HCT116 (cell line): ENCODE measurements around the gene ITIH1. TPM values are rescaled to one million over a fixed set of nuclear protein-coding genes. Genes with fewer than 3 reads are reported as not detected.

ENCODE experiments used
- ATAC-seq: fragments of 200-7000 bp; cut with Tn5 transposase; 2 replicates; pipeline ENCODE4 v1.9.1; 2020; ENCODE audit warnings: mild to moderate bottlenecking, moderate library complexity
- BruUV-seq: library from RNA; stranded (reverse); fragments of 400-500 nt; replicated peaks from 2 replicates; lab custom pipeline; 2021; lab: Mats Ljungman, UMichigan
- CTCF ChIA-PET: fragments of 300-600 bp; sonication (Branson Sonifier 250); formaldehyde crosslinking; loops from one replicate; lab custom pipeline; 2021; ENCODE audit warnings: antibody characterized with exemption; lab: Charles Lee
- POLR2A ChIA-PET: fragments of 300-600, 350-600 bp; sonication (Branson Sonifier 250); formaldehyde crosslinking; loops from one replicate; lab custom pipeline; 2021; ENCODE audit warnings: antibody characterized with exemption; lab: Charles Lee
- RAD21 ChIA-PET, 2 experiments: fragments of 300-600 bp; sonication (Branson Sonifier 250); formaldehyde crosslinking; loops; one replicate each; lab custom pipeline; 2023; ENCODE audit warnings: low total read pairs in 2 of 2; ENCODE audit not compliant: uncharacterized antibody in 2 of 2, unreplicated experiment in 2 of 2, low non-redundant PET in 1 of 2; lab: Charles Lee
- DNase-seq: peaks from one replicate; pipeline ENCODE4 v3.0.0-alpha.2; 2010; ENCODE audit warnings: low read depth, low spot score
- H2AFZ ChIP-seq: fragments of 200-600 bp; shearing (Covaris generic), sonication (generic); 2 replicates; pipeline ENCODE4 v1.6.1; 2017; ENCODE audit warnings: low read depth, mixed run types, mixed read lengths, antibody characterized with exemption, low read length; ENCODE audit not compliant: poor library complexity, severe bottlenecking
- H3K27ac ChIP-seq: 2 replicates; pipeline ENCODE4 v1.5.1; 2012; ENCODE audit warnings: low read depth, low read length
- H3K27me3 ChIP-seq: fragments of 200-600 bp; sonication (generic); 2 replicates; pipeline ENCODE4 v1.6.1; 2016; ENCODE audit warnings: mixed run types, low read length, mixed read lengths; ENCODE audit not compliant: insufficient read depth
- H3K36me3 ChIP-seq, 2 experiments: fragments of 200-500 bp in 1 of 2; fragments of 200-600 bp in 1 of 2; sonication (Bioruptor generic) in 1 of 2; sonication (generic) in 1 of 2; 2 replicates each; pipeline versions ENCODE4 v1.5.1 to v1.6.1; 2014 to 2016; ENCODE audit warnings: low read length in 2 of 2, inconsistent platforms in 1 of 2, mixed read lengths in 1 of 2, mixed run types in 1 of 2; ENCODE audit not compliant: insufficient read depth in 2 of 2, control insufficient read depth in 1 of 2
- H3K4me1 ChIP-seq, 2 experiments: fragments of 200-600 bp in 1 of 2; sonication (generic) in 1 of 2; 2 replicates each; pipeline versions ENCODE4 v1.5.1 to v1.6.1; 2012 to 2017; ENCODE audit warnings: low read length in 2 of 2, inconsistent platforms in 1 of 2, mild to moderate bottlenecking in 1 of 2, mixed read lengths in 1 of 2, mixed run types in 1 of 2, moderate library complexity in 1 of 2; ENCODE audit not compliant: insufficient read depth in 2 of 2, control insufficient read depth in 1 of 2
- H3K4me2 ChIP-seq: fragments of 200-600 bp; sonication (generic); 2 replicates; pipeline ENCODE4 v1.6.1; 2017; ENCODE audit warnings: mixed run types, low read length, mixed read lengths
- H3K4me3 ChIP-seq, 2 experiments: fragments of 200-600 bp in 1 of 2; sonication (generic) in 1 of 2; replicated peaks in 1 of 2; 2 replicates each; pipeline ENCODE4 v1.5.1; 2011 to 2016; ENCODE audit warnings: low read length in 2 of 2, control low read depth in 1 of 2, low read depth in 1 of 2, mild to moderate bottlenecking in 1 of 2, mixed read lengths in 1 of 2, mixed run types in 1 of 2
- H3K79me2 ChIP-seq: fragments of 200-600 bp; sonication (generic); 2 replicates; pipeline ENCODE4 v1.6.1; 2017; ENCODE audit warnings: mild to moderate bottlenecking, mixed run types, low read length, moderate library complexity, mixed read lengths; ENCODE audit not compliant: insufficient read depth
- H3K9ac ChIP-seq: fragments of 200-600 bp; sonication (generic); 2 replicates; pipeline ENCODE4 v1.6.1; 2016; ENCODE audit warnings: low read length, mixed read lengths
- H3K9me2 ChIP-seq: fragments of 200-600 bp; sonication (generic), shearing (Covaris generic); 2 replicates; pipeline ENCODE4 v1.6.1; 2017; ENCODE audit warnings: mixed run types, mild to moderate bottlenecking, moderate library complexity; ENCODE audit not compliant: insufficient read depth
- H3K9me3 ChIP-seq, 2 experiments: fragments of 200-500 bp in 1 of 2; fragments of 200-600 bp in 1 of 2; sonication (Bioruptor generic) in 1 of 2; sonication (generic) in 1 of 2; 2 replicates each; pipeline ENCODE4 v1.6.1; 2014 to 2017; ENCODE audit warnings: low read length in 2 of 2, mixed read lengths in 2 of 2, inconsistent platforms in 1 of 2, low read depth in 1 of 2, mild to moderate bottlenecking in 1 of 2, mixed run types in 1 of 2, moderate library complexity in 1 of 2; ENCODE audit not compliant: control insufficient read depth in 1 of 2, insufficient read depth in 1 of 2
- H4K20me1 ChIP-seq: fragments of 200-600 bp; sonication (generic), shearing (Covaris generic); 2 replicates; pipeline ENCODE4 v1.6.1; 2017; ENCODE audit warnings: mixed run types, mild to moderate bottlenecking, moderate library complexity; ENCODE audit not compliant: insufficient read depth
- CBX3 ChIP-seq: IDR thresholded peaks from 2 replicates; pipeline ENCODE4 v1.6.1; 2012; ENCODE audit warnings: low read depth
- CEBPB ChIP-seq: IDR thresholded peaks from 2 replicates; pipeline ENCODE4 v1.6.1; 2012; ENCODE audit warnings: low read depth
- EGR1 ChIP-seq: IDR thresholded peaks from 2 replicates; pipeline ENCODE4 v1.6.1; 2012; ENCODE audit warnings: low read depth
- EZH2phosphoT487 ChIP-seq: fragments of 200-600 bp; IDR thresholded peaks from 2 replicates; pipeline ENCODE4 v1.6.1; 2018; ENCODE audit warnings: antibody characterized with exemption, borderline replicate concordance
- FOSL1 ChIP-seq: IDR thresholded peaks from 2 replicates; pipeline ENCODE4 v1.6.1; 2012; ENCODE audit warnings: low read depth
- JUND ChIP-seq: IDR thresholded peaks from 2 replicates; pipeline ENCODE4 v1.6.1; 2012
- POLR2A ChIP-seq: IDR thresholded peaks from 2 replicates; pipeline ENCODE4 v1.7.0; 2011; ENCODE audit warnings: borderline replicate concordance; ENCODE audit not compliant: insufficient read depth, insufficient read length; ENCODE audit errors: extremely low read depth
- POLR2AphosphoS5 ChIP-seq: IDR thresholded peaks from 2 replicates; pipeline ENCODE4 v1.6.1; 2011; ENCODE audit warnings: mild to moderate bottlenecking, low read depth, low read length, moderate library complexity
- RAD21 ChIP-seq: IDR thresholded peaks from 2 replicates; pipeline ENCODE4 v1.6.1; 2012; ENCODE audit warnings: low read depth, mild to moderate bottlenecking
- SIN3A ChIP-seq: IDR thresholded peaks from 2 replicates; pipeline ENCODE4 v1.6.1; 2012; ENCODE audit warnings: low read depth
- TCF7L2 ChIP-seq: IDR thresholded peaks from 2 replicates; pipeline ENCODE4 v1.7.0; 2011; ENCODE audit warnings: borderline replicate concordance, inconsistent platforms; ENCODE audit not compliant: insufficient read depth, insufficient read length; ENCODE audit errors: extremely low read depth
- YY1 ChIP-seq: IDR thresholded peaks from 2 replicates; pipeline ENCODE4 v1.6.1; 2011; ENCODE audit warnings: low read length, low read depth, moderate library complexity, mild to moderate bottlenecking; ENCODE audit not compliant: insufficient replicate concordance; ENCODE audit errors: extremely low read depth
- intact Hi-C: fragments of 100-400 bp; cut with micrococcal nuclease; formaldehyde crosslinking; loops from 2 replicates; pipeline ENCODE4 v1.10.0; 2022
- total RNA-seq: library from RNA; stranded (reverse); gene quantifications from one replicate; pipeline ENCODE4 v1.2.1, GENCODE V29; 2021; ENCODE audit not compliant: unreplicated experiment
- TF ChIP-seq, protein P1 (sequence below), 3 experiments: fragments of 200-600 bp in 1 of 3; sonication (generic) in 1 of 3; IDR thresholded peaks in 2 of 3; conservative IDR thresholded peaks in 1 of 3; 2 replicates each; pipeline ENCODE4 v1.5.1; 2012 to 2017; ENCODE audit warnings: low read depth in 2 of 3, low read length in 2 of 3, antibody characterized with exemption in 1 of 3, borderline replicate concordance in 1 of 3, control low read depth in 1 of 3, mild to moderate bottlenecking in 1 of 3, mixed read lengths in 1 of 3, mixed run types in 1 of 3, moderate library complexity in 1 of 3; ENCODE audit not compliant: insufficient read depth in 1 of 3

The ITIH1 gene
- total RNA-seq, 1 experiment from 2014 or later, result 0.37 TPM

DNA sequence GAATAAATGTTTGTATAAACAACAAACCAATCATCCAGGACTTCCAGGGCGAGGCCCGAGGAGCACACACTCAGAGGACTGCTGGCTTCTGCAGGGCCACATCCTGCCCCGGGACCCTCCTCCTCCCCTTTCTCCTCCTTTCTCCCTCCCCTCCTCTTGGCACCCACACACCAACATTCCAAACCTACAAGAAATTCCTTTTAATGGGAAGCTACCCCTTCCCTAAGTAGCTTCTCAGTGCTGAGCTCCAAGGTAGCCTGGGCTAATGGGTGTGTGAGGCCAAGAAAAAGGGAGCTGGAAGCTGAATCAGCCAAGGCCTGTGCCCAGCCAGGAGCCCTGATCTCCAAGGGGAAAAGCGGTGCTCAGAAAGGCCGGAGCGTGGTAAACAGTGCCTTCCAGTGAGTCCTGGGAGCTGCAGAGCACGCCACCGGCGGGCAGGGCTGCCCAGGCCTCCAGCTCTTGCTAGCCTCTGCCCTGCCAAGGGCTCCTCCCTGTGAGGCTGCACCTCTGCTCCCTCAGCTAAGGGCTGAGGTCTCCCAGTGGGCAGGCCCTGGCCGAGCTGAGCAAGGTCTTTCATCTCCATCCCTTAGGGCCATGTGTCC, 21.1 kb downstream of the ITIH1 start:
- POLR2A ChIA-PET, result interaction anchor here (1.2 kb wide), 1 partner anchor 10 kb away, joined by 3 read pairs; no protein-coding TSS in a partner anchor
- BruUV-seq, result no TSS peak
- no peak overlapping the region for H3K9ac ChIP-seq

More for the DNA sequence above, 21.1 kb downstream of the ITIH1 start:
- Histone ChIP-seq H2AFZ (peak overlapping the region; percentile 22), H3K36me3 (no peaks in the 10 kb centered on the region), H3K9me3 (no peaks in the 10 kb centered on the region), H3K79me2 (no peaks in the 10 kb centered on the region), H4K20me1 (no peaks in the 10 kb centered on the region), H3K4me3 (no peak overlapping the region), H3K9me2 (no peaks in the 10 kb centered on the region), H3K27me3 (no peaks in the 10 kb centered on the region), H3K27ac (no peak overlapping the region), H3K4me2 (no peak overlapping the region), H3K4me1 (peaks cover 0 to 7% of the 10 kb centered on the region in 2 experiments; a peak in 1 of 4 replicates)
- CTCF ChIA-PET, result interaction anchor here (0.6 to 1.3 kb wide), 6 partner anchors 8 to 33 kb away, joined by 3 to 5 read pairs (median 4); no protein-coding TSS in a partner anchor
- intact Hi-C loops, result no loop called here
- DNase-seq, result no peak
- RAD21 ChIA-PET, result no interaction called here
- peak; percentile 31 for ATAC-seq
- TF ChIP-seq CBX3 (no peak), EGR1 (no peak), CEBPB (no peak), JUND (no peak), FOSL1 (no peak), EZH2phosphoT487 (no peak), POLR2AphosphoS5 (no peak), YY1 (no peak), TCF7L2 (no peak), RAD21 (no peak), SIN3A (no peak), POLR2A (no peak)
- TF ChIP-seq, protein P1, sequence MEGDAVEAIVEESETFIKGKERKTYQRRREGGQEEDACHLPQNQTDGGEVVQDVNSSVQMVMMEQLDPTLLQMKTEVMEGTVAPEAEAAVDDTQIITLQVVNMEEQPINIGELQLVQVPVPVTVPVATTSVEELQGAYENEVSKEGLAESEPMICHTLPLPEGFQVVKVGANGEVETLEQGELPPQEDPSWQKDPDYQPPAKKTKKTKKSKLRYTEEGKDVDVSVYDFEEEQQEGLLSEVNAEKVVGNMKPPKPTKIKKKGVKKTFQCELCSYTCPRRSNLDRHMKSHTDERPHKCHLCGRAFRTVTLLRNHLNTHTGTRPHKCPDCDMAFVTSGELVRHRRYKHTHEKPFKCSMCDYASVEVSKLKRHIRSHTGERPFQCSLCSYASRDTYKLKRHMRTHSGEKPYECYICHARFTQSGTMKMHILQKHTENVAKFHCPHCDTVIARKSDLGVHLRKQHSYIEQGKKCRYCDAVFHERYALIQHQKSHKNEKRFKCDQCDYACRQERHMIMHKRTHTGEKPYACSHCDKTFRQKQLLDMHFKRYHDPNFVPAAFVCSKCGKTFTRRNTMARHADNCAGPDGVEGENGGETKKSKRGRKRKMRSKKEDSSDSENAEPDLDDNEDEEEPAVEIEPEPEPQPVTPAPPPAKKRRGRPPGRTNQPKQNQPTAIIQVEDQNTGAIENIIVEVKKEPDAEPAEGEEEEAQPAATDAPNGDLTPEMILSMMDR (IDR thresholded peaks at IDR 0.05 in 2 of 3, conservative IDR thresholded peaks at IDR 0.05 in 1 of 3; ENCODE audit: borderline replicate concordance in 1 of 3, insufficient read depth in 1 of 3, low read depth in 2 of 3, low read length in 2 of 3), result no peak
